ENCODE measurements around the gene TMUB2. TPM values are rescaled to one million over a fixed set of nuclear protein-coding genes. Genes with fewer than 3 reads are reported as not detected.

Gene TMUB2
- total and polyA plus RNA-seq, 9 of the 15 experiments (the other 6 are each of a cell fraction or from before 2014, with no cell fraction given): 4.1 to 29.8 (median 16.3) TPM

DNA sequence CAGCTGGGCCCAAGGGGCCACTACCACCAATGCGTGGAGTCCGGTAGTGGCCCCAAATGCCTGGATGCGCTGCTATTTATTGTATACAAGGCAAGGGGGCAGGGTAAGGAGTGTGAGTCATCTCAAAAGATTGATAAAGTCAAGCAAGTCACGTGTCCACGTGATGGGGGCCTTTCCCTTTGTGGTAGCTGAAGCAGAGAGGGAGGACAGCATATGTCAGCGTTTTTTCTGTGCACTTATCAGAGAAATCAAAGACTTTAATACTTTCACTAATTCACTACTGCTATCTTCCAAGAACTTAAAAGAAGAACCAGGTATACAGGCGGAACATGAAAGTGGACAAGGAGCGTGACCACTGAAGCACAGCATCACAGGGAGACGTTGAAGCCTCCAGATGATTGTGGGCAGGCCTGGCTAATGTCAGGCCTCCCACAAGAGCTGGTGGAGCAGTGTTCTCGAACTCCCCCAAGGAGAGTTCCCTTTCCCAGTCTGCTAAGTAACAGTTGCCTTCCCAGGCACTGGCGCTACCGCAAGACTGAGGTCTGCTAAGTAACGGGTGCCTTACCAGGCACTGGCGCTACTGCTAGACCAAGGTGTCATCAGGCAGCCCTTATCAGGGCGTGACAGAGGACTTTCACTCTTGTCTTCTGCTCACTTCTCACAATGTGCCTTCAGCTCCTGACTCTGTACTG, 27.1 kb upstream of the TMUB2 start (continued):
- TF ChIP-seq, protein P1, sequence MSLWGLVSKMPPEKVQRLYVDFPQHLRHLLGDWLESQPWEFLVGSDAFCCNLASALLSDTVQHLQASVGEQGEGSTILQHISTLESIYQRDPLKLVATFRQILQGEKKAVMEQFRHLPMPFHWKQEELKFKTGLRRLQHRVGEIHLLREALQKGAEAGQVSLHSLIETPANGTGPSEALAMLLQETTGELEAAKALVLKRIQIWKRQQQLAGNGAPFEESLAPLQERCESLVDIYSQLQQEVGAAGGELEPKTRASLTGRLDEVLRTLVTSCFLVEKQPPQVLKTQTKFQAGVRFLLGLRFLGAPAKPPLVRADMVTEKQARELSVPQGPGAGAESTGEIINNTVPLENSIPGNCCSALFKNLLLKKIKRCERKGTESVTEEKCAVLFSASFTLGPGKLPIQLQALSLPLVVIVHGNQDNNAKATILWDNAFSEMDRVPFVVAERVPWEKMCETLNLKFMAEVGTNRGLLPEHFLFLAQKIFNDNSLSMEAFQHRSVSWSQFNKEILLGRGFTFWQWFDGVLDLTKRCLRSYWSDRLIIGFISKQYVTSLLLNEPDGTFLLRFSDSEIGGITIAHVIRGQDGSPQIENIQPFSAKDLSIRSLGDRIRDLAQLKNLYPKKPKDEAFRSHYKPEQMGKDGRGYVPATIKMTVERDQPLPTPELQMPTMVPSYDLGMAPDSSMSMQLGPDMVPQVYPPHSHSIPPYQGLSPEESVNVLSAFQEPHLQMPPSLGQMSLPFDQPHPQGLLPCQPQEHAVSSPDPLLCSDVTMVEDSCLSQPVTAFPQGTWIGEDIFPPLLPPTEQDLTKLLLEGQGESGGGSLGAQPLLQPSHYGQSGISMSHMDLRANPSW (CRISPR knock-in tag; IDR thresholded peaks at IDR 0.05): no peak
- TF ChIP-seq NCOR1 (IDR thresholded peaks at IDR 0.05): peak; percentile 50
- TF ChIP-seq SMARCA4 (IDR thresholded peaks at IDR 0.05): peak; percentile 82
- TF ChIP-seq, protein P2, sequence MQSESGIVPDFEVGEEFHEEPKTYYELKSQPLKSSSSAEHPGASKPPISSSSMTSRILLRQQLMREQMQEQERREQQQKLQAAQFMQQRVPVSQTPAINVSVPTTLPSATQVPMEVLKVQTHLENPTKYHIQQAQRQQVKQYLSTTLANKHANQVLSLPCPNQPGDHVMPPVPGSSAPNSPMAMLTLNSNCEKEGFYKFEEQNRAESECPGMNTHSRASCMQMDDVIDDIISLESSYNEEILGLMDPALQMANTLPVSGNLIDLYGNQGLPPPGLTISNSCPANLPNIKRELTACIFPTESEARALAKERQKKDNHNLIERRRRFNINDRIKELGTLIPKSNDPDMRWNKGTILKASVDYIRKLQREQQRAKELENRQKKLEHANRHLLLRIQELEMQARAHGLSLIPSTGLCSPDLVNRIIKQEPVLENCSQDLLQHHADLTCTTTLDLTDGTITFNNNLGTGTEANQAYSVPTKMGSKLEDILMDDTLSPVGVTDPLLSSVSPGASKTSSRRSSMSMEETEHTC (IDR thresholded peaks at IDR 0.05): peak; percentile 78
- TF ChIP-seq, protein P3, sequence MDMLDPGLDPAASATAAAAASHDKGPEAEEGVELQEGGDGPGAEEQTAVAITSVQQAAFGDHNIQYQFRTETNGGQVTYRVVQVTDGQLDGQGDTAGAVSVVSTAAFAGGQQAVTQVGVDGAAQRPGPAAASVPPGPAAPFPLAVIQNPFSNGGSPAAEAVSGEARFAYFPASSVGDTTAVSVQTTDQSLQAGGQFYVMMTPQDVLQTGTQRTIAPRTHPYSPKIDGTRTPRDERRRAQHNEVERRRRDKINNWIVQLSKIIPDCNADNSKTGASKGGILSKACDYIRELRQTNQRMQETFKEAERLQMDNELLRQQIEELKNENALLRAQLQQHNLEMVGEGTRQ (CRISPR knock-in tag; IDR thresholded peaks at IDR 0.05): peak; percentile 95
- TF ChIP-seq, protein P4, sequence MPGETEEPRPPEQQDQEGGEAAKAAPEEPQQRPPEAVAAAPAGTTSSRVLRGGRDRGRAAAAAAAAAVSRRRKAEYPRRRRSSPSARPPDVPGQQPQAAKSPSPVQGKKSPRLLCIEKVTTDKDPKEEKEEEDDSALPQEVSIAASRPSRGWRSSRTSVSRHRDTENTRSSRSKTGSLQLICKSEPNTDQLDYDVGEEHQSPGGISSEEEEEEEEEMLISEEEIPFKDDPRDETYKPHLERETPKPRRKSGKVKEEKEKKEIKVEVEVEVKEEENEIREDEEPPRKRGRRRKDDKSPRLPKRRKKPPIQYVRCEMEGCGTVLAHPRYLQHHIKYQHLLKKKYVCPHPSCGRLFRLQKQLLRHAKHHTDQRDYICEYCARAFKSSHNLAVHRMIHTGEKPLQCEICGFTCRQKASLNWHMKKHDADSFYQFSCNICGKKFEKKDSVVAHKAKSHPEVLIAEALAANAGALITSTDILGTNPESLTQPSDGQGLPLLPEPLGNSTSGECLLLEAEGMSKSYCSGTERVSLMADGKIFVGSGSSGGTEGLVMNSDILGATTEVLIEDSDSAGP (CRISPR knock-in tag; IDR thresholded peaks at IDR 0.05): no peak
- peak; percentile 89 for TF ChIP-seq LEF1 (IDR thresholded peaks at IDR 0.05)
- TF ChIP-seq POLR2AphosphoS5 (IDR thresholded peaks at IDR 0.05; ENCODE audit: control insufficient read depth, insufficient read depth, low read depth, low read length): peak; percentile 40; the same call in 1 of the 2 replicates
- TF ChIP-seq SIN3A (IDR thresholded peaks at IDR 0.05; ENCODE audit: borderline replicate concordance in 2 of 2, control insufficient read depth in 1 of 2, low read depth in 2 of 2, low read length in 2 of 2): 0 out of 4 replicates have a peak, but pooled peaks of 1 of the 2 experiments have one; percentile 22
- TF ChIP-seq, protein P5, sequence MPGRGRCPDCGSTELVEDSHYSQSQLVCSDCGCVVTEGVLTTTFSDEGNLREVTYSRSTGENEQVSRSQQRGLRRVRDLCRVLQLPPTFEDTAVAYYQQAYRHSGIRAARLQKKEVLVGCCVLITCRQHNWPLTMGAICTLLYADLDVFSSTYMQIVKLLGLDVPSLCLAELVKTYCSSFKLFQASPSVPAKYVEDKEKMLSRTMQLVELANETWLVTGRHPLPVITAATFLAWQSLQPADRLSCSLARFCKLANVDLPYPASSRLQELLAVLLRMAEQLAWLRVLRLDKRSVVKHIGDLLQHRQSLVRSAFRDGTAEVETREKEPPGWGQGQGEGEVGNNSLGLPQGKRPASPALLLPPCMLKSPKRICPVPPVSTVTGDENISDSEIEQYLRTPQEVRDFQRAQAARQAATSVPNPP (IDR thresholded peaks at IDR 0.05; ENCODE audit: borderline replicate concordance, insufficient read depth, insufficient read length): no peak
- TF ChIP-seq C11orf30 (IDR thresholded peaks at IDR 0.05; ENCODE audit: low read depth): peak; percentile 94
- peak; percentile 24; the same call in 1 of the 2 replicates for TF ChIP-seq CC2D1A (IDR thresholded peaks at IDR 0.05)
- TF ChIP-seq JUNB (CRISPR knock-in tag; conservative IDR thresholded peaks at IDR 0.05): peak; percentile 61; the same call in 1 of the 2 replicates
- TF ChIP-seq, protein P6, sequence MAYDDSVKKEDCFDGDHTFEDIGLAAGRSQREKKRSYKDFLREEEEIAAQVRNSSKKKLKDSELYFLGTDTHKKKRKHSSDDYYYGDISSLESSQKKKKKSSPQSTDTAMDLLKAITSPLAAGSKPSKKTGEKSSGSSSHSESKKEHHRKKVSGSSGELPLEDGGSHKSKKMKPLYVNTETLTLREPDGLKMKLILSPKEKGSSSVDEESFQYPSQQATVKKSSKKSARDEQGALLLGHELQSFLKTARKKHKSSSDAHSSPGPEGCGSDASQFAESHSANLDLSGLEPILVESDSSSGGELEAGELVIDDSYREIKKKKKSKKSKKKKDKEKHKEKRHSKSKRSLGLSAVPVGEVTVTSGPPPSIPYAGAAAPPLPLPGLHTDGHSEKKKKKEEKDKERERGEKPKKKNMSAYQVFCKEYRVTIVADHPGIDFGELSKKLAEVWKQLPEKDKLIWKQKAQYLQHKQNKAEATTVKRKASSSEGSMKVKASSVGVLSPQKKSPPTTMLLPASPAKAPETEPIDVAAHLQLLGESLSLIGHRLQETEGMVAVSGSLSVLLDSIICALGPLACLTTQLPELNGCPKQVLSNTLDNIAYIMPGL (CRISPR knock-in tag; IDR thresholded peaks at IDR 0.05): peak; percentile 60; the same call in 1 of the 2 replicates
- peak; percentile 40 for TF ChIP-seq RBBP5 (IDR thresholded peaks at IDR 0.05; ENCODE audit: borderline replicate concordance, insufficient read depth, low read length, poor library complexity, severe bottlenecking)
- TF ChIP-seq ZNF316 (IDR thresholded peaks at IDR 0.05): peak; percentile 98
- 0 out of 2 replicates have a peak, but pooled peaks have one; percentile 31 for TF ChIP-seq RBFOX2 (IDR thresholded peaks at IDR 0.05; ENCODE audit: low read depth, low read length)

All from K562 (cell line).